ENCODE data around the gene EYA2.

GRCh38 chr20:47042464-47042863 lies 147.8 kb downstream of the EYA2 start:
- TF ChIP-seq CTCF (IDR thresholded peaks at IDR 0.05; ENCODE audit: low read depth, low read length) = no peak
- no peak for TF ChIP-seq MAX (IDR thresholded peaks at IDR 0.05; ENCODE audit: low read depth, low read length)
- TF ChIP-seq MYC (IDR thresholded peaks at IDR 0.05; ENCODE audit: low read depth, low read length) = no peak
- TF ChIP-seq POLR2A (IDR thresholded peaks at IDR 0.05; ENCODE audit: extremely low read depth, insufficient read length) = no peak

Data from NB4 (cell line).